Astrocyte (in vitro differentiated cells and primary cell): ENCODE data around the gene MAP4K4. TPM values are rescaled to one million over a fixed set of nuclear protein-coding genes. Genes with fewer than 3 reads are reported as not detected.

Experiments
- DNase-seq: peaks from one replicate; pipeline ENCODE4 v3.0.0-alpha.2; 2010; ENCODE audit warnings: low read depth
- FAIRE-seq: peaks from 2 replicates; lab custom pipeline; 2011; peaks lifted over from hg19 to GRCh38; lab: Jason Lieb, UNC
- H2AFZ ChIP-seq: 2 replicates; pipeline ENCODE4 v1.6.0; 2012; ENCODE audit warnings: low read depth, low read length, inconsistent platforms
- H3K27ac ChIP-seq: 2 replicates; pipeline ENCODE4 v1.5.1; 2011; ENCODE audit warnings: low read depth, low read length, inconsistent platforms
- H3K27me3 ChIP-seq: 2 replicates; pipeline ENCODE4 v1.6.0; 2011; ENCODE audit warnings: low read length, inconsistent platforms; ENCODE audit not compliant: insufficient read depth
- H3K36me3 ChIP-seq: 2 replicates; pipeline ENCODE4 v1.5.1; 2011; ENCODE audit warnings: low read length, inconsistent platforms; ENCODE audit not compliant: insufficient read depth
- H3K4me1 ChIP-seq: 2 replicates; pipeline ENCODE4 v1.5.1; 2011; ENCODE audit warnings: low read length, inconsistent platforms; ENCODE audit not compliant: insufficient read depth
- H3K4me2 ChIP-seq: 2 replicates; pipeline ENCODE4 v1.6.0; 2012; ENCODE audit warnings: low read length, inconsistent platforms
- H3K4me3 ChIP-seq: 2 replicates; pipeline ENCODE4 v1.5.1; 2011; ENCODE audit warnings: low read depth, mild to moderate bottlenecking, low read length, inconsistent platforms; ENCODE audit not compliant: insufficient read depth
- H3K79me2 ChIP-seq: 2 replicates; pipeline ENCODE4 v1.6.0; 2012; ENCODE audit warnings: mild to moderate bottlenecking, low read length, inconsistent platforms; ENCODE audit not compliant: insufficient read depth
- H3K9ac ChIP-seq: 2 replicates; pipeline ENCODE4 v1.6.0; 2012; ENCODE audit warnings: mild to moderate bottlenecking, low read length, inconsistent platforms
- H3K9me3 ChIP-seq: 2 replicates; pipeline ENCODE4 v1.5.1; 2012; ENCODE audit warnings: low read depth, mild to moderate bottlenecking, low read length, inconsistent platforms; ENCODE audit not compliant: insufficient read depth
- H4K20me1 ChIP-seq: 2 replicates; pipeline ENCODE4 v1.6.0; 2012; ENCODE audit warnings: low read length, inconsistent platforms; ENCODE audit not compliant: insufficient read depth
- H3K27ac Mint-ChIP-seq: one replicate; pipeline ENCODE4 v1.8.0; 2021; ENCODE audit warnings: mild to moderate bottlenecking, mixed read lengths; ENCODE audit not compliant: unreplicated experiment
- H3K27me3 Mint-ChIP-seq: one replicate; pipeline ENCODE4 v1.8.0; 2021; ENCODE audit warnings: low read depth, mixed read lengths; ENCODE audit not compliant: unreplicated experiment
- H3K36me3 Mint-ChIP-seq: one replicate; pipeline ENCODE4 v1.8.0; 2021; ENCODE audit warnings: low read depth, mixed read lengths; ENCODE audit not compliant: unreplicated experiment
- H3K4me1 Mint-ChIP-seq: one replicate; pipeline ENCODE4 v1.8.0; 2021; ENCODE audit warnings: low read depth, mixed read lengths; ENCODE audit not compliant: unreplicated experiment
- H3K4me3 Mint-ChIP-seq: one replicate; pipeline ENCODE4 v1.8.0; 2021; ENCODE audit warnings: mild to moderate bottlenecking, moderate library complexity, mixed read lengths; ENCODE audit not compliant: unreplicated experiment
- H3K9me3 Mint-ChIP-seq: one replicate; pipeline ENCODE4 v1.8.0; 2021; ENCODE audit warnings: mild to moderate bottlenecking, mixed read lengths; ENCODE audit not compliant: unreplicated experiment
- CTCF ChIP-seq: IDR thresholded peaks from 2 replicates; pipeline ENCODE4 v1.5.1; 2011; ENCODE audit warnings: low read depth, mild to moderate bottlenecking, inconsistent platforms, low read length, moderate library complexity; ENCODE audit not compliant: insufficient read depth
- EZH2 ChIP-seq: IDR thresholded peaks from 2 replicates; pipeline ENCODE4 v1.6.1; 2012; ENCODE audit warnings: mild to moderate bottlenecking, low read length, inconsistent platforms; ENCODE audit not compliant: insufficient read depth
- total RNA-seq: library from RNA; stranded (reverse); gene quantifications from 2 replicates; pipeline ENCODE4 v1.2.1, GENCODE V29; 2021

MAP4K4 gene
- total RNA-seq, 1 donor from 2014 or later, result 231 TPM

GRCh38 chr2:101904916-101905315 is 207.4 kb downstream of the MAP4K4 start:
- Histone ChIP-seq H4K20me1 (no peaks in the 10 kb centered on the region), H3K36me3 (no peaks in the 10 kb centered on the region), H3K27ac (no peak overlapping the region), H3K4me3 (no peak overlapping the region), H3K79me2 (no peaks in the 10 kb centered on the region), H3K4me1 (no peaks in the 10 kb centered on the region), H3K9me3 (no peaks in the 10 kb centered on the region), H2AFZ (no peak overlapping the region), H3K4me2 (no peak overlapping the region), H3K27me3 (no peaks in the 10 kb centered on the region), H3K9ac (no peak overlapping the region)
- Mint-ChIP-seq H3K9me3 (peaks cover 10% of the 10 kb centered on the region), H3K27me3 (no peaks in the 10 kb centered on the region), H3K4me3 (no peak overlapping the region), H3K27ac (no peak overlapping the region), H3K4me1 (peaks cover 4% of the 10 kb centered on the region), H3K36me3 (peaks cover 7% of the 10 kb centered on the region)
- DNase-seq, result no peak
- no peak for TF ChIP-seq CTCF
- no peak for TF ChIP-seq EZH2
- no peak for FAIRE-seq

- Histone ChIP-seq H2AFZ (no peak overlapping the region), H3K4me2 (no peak overlapping the region), H3K27ac (no peak overlapping the region), H3K36me3 (no peaks in the 10 kb centered on the region), H3K4me3 (no peak overlapping the region), H3K27me3 (no peaks in the 10 kb centered on the region), H3K9ac (no peak overlapping the region), H3K4me1 (no peaks in the 10 kb centered on the region), H4K20me1 (no peaks in the 10 kb centered on the region), H3K79me2 (no peaks in the 10 kb centered on the region), H3K9me3 (no peaks in the 10 kb centered on the region)
- Mint-ChIP-seq H3K9me3 (peaks cover 10% of the 10 kb centered on the region), H3K36me3 (peaks cover 3% of the 10 kb centered on the region), H3K27ac (no peak overlapping the region), H3K4me3 (no peak overlapping the region), H3K27me3 (no peaks in the 10 kb centered on the region), H3K4me1 (no peaks in the 10 kb centered on the region)
- TF ChIP-seq CTCF, result no peak
- no peak for TF ChIP-seq EZH2
- no peak for DNase-seq
- no peak for FAIRE-seq
These were observed 208.3 kb downstream of the MAP4K4 start for GRCh38 chr2:101905746-101906336.

- DNase-seq, result no peak
- Histone ChIP-seq H3K4me2 (no peak overlapping the region), H3K36me3 (no peaks in the 10 kb centered on the region), H3K4me1 (no peaks in the 10 kb centered on the region), H3K4me3 (no peak overlapping the region), H3K27ac (no peak overlapping the region), H3K9me3 (no peaks in the 10 kb centered on the region), H2AFZ (no peak overlapping the region), H3K27me3 (no peaks in the 10 kb centered on the region), H3K79me2 (no peaks in the 10 kb centered on the region), H4K20me1 (no peaks in the 10 kb centered on the region), H3K9ac (no peak overlapping the region)
- no peak for FAIRE-seq
- Mint-ChIP-seq H3K4me3 (no peak overlapping the region), H3K27me3 (no peaks in the 10 kb centered on the region), H3K4me1 (no peaks in the 10 kb centered on the region), H3K36me3 (peaks cover 3% of the 10 kb centered on the region), H3K27ac (no peak overlapping the region), H3K9me3 (peaks cover 8% of the 10 kb centered on the region)
- TF ChIP-seq CTCF, result no peak
- TF ChIP-seq EZH2, result no peak
These were observed 212.3 kb downstream of the MAP4K4 start for GRCh38 chr2:101909760-101910159.
